Activated T-helper 1 cell treated with anti-CD3 and anti-CD28 coated beads, Interleukin-2, amount 50 U/mL, for 16 hours (primary cell): ENCODE measurements around the gene ELF2.
"Not testable (repeated sequence)": the region's sequence is repeated elsewhere in the genome, so short reads cannot be mapped to it uniquely, and the experiment has no call there.

ENCODE experiments used
- DNase-seq, 2 donors: peaks; one replicate each; pipeline ENCODE4 v3.0.0-alpha.2; 2020; ENCODE audit warnings: low read depth in 1 of 2, low spot score in 1 of 2

The ELF2 gene

DNA sequence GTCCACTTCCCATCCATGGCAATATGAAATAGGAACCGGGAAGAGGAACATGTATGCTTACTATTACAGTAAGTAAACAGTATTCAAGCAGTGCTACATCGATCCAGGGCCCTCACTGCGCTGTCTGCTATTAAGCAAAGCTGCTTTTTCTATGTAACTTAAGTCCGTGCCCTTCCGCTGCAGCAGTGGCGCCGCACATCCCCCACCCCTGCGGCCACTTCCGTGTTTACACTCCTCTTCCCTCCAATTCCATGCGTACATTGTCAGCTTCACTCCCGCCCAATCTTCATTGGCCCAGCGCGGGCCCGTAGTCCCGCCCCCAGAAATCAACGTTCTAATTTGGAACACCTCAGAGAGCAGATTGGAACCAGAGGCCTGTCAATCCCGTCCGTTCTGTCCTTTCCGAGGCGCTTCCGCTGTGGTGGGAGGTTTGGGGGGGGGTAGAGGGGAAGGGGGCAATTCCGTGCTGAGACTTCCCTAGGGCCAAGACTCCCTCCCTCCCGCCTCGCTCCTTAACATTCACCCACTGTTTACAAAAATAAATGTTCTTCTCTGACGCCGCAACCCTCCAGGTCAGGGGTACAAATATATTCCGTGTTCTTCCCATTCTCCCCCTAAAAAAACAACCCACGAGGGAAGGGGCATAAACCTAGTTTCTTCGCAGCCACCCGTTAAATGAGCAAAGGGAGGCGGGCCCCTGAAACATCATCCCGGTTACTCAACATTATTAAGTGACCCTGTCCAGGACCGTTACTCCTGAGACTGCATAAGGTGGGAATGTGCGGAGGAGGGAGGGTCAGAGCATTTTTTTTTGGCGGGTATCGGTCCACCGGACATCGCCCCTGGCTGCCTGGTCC lies 94.0 kb downstream of the ELF2 start:
- peak; percentile 76 to 82 for DNase-seq

GRCh38 chr4:139078926-139079325 lies 98.1 kb downstream of the ELF2 start:
- no peak for DNase-seq

- DNase-seq, result no peak
These were observed 99.3 kb downstream of the ELF2 start for GRCh38 chr4:139077567-139078355.

DNA sequence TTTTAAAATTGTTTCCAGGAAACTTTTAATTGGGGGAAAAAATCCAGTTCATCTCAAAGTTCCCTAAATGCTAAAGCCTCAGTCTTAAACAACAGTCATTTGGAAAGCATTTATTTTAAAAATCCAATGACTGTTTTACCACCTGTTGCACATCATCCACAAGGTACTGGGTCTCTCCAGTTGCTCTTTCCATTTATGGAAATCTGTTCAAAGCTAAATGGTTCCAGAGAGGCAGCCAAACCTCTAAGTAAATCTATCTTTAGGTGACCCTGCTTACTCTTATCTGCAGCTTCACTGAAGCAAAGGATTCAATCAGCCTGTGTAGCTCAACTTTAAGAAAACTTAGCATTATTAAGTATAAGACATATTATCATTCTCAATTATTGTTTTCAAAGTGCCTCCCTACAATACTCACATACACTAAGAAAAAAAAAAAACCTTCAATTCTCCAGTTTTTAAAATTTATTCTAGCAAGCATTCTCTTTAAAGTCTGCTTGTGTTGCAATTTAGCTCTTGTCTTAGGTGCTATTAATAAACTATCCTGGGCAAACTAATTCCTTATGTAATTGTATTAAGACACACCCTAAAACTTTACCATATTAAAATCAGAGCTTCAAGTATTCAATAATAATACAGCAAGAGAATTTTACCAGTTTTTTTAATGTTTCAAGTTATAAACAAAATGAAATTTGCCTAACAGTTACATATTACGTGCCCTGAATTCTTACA lies 100.8 kb downstream of the ELF2 start:
- no peak for DNase-seq

- DNase-seq, result no peak
These were observed 116.4 kb downstream of the ELF2 start for GRCh38 chr4:139060591-139060990.

- DNase-seq, result not testable (repeated sequence)
These were observed 118.0 kb downstream of the ELF2 start for GRCh38 chr4:139059026-139059425.

DNA sequence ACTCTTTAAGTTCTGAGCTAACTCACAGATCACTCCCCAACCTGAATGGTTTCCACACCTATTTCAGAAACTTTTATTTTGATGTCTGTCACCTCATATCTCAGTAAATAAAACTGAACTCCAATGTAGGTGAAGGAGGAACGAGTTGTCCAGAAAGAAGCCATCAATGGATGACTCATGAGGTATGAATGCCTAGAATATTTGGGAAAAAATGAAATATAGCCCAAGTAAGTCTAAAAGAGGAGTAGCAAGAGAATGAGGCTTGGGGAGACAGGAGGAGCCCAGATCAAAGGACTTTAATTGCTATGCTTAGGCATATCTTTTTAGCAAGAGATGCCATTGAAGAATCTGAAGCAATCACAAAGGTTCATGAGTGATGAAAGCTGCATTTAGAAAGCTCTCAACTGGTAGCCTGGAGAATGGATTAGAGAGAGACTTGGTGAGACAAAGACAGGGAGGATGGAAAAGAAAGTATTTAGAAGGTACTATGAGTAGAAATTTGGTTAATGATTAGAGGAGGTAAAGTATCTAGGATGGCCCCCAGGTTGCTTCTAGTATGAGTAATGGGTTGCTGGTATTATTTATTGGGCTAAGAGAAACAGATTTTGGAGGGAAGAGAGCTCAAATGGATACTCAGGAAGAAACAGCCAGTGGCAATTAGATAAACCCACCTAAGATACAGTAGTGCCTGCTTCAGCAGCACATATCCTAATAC lies 122.1 kb downstream of the ELF2 start:
- no peak for DNase-seq

DNA sequence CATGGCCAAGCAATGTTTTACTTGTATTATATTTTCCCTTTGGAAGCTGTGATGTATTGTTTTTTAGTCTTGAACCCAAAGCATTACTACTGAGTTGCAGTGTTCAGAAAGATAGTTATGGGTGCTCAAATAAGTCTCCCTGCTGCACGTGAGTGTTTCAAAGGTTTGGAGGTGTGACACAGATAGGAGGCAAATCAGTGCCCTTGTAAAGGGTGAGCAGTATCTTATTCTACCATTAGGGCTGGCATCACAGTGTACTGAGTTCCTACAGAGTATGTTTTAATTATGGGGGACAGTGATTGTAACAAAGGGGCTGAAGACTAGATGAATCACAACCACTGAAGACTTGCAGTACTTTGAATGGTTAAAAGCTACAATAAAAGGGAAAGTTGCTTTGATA lies 123.1 kb downstream of the ELF2 start:
- no peak for DNase-seq

DNA sequence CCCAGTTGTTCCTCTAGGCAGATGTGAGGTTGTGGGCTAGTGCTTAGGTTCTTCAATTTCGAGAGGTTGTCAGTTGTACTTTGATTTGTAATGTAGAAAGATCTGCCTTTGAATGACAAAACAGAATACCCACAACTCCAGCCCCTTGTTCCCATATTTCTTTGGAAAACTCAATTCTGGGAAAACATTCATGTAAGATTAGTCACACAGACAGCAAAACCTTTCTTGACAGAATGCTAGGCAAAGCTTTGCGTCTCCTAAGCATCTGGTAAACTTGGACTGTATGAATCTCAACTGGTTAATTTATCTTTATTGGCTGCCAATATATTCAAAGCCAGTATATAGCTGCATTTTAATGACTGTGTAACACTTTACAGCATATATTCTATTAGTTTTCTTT lies 126.6 kb downstream of the ELF2 start:
- DNase-seq, result no peak

DNA sequence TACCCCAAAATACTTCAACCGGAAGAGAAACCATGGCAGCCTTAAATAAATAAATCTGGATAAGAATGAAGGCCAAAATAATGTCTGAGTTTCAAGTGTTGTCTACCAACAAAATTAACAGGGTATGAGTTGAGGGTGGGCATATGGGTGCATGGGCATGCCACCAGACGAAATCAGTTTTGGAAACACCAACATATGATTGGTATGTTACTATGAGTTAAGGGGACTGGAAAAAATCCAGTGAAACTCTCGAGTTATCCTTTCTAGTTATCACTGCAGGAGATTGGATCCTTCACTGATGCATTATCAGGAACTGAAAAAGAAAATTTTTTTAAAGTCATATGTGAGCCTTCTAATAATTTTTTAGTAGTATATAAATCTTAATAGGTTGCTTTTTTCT lies 129.0 kb downstream of the ELF2 start:
- DNase-seq, result no peak

DNA sequence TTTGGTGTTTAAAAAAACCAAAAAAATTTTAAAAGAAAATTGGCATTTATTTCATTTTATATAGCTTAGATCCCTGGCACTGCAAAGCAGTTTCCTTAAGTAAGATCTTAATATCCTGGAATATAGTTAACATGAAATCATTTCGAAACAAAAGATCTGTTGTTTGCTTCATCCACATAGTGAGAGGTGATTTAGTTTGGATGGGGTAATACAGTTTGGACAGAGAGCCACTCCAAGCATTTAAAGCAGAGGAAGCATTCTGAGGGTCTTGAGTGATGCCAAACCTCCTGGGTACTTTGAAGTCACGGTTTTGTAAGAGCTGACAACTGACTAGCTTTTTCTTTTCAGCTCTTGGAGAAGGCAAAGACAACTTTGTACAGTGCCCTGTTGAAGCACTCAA lies 132.7 kb downstream of the ELF2 start:
- no peak for DNase-seq

DNA sequence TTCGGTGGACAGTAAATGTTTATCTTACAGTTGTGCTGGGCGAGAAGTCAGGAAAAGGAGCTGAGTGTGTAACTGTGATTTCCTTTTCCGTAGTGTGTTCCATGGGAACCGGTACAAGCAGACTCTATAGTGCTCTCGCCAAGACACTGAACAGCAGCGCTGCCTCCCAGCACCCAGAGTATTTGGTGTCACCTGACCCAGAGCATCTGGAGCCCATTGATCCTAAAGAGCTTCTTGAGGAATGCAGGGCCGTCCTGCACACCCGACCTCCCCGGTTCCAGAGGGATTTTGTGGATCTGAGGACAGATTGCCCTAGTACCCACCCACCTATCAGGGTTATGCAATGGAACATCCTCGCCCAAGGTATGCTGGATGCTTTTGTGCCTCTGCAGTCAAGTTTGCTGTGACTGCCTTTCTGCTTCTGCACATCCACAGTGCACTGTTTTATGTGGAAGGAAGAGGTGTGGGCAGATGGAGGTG lies 134.0 kb downstream of the ELF2 start:
- no peak for DNase-seq

- DNase-seq, result no peak
These were observed 138.1 kb downstream of the ELF2 start for GRCh38 chr4:139038874-139039443.

DNA sequence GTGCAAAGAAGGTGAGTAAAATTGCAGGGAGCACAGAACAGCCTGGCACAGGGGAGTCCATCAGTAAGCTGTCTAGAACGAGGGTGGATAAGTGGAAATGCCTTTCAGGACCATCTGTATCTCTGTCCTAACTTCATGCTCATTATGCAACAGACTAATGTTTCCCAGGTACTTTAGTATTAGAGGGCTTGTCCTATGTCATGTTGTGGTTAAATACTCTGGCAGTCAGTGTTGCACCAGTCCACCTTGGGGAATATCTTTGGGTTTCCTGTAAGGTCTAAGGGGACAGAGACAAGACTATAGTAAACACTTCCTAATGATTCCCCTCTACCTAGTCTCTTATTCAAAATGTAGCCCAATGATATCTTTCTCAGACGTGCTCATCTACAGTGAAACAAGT lies 140.1 kb downstream of the ELF2 start:
- no peak for DNase-seq

GRCh38 chr4:139035650-139036049 lies 141.4 kb downstream of the ELF2 start:
- no peak for DNase-seq

GRCh38 chr4:139030614-139031235 lies 146.3 kb downstream of the ELF2 start:
- peak; percentile 39 to 44 for DNase-seq

DNA sequence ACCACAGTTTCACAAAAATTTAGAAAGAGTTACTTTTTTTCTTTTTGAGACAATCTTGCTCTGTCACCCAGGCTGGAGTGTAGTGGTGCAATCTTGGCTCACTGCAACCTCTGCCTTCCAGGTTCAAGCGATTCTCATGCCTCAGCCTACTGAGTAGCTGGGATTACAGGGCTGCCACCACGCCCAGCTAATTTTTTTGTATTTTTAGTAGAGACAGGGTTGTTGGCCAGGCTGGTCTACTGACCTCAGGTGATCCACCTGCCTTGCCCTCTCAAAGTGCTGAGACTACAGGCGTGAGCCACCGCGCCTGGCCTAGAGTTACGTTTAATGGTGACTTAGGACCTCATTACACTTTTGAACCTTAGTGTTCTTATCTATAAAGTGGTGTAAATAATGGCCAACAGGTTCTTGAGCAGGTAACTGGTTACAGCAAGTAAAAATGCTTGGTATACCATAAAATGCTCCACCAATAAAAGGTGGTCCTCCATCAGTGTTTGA lies 147.1 kb downstream of the ELF2 start:
- not testable (repeated sequence) for DNase-seq

DNA sequence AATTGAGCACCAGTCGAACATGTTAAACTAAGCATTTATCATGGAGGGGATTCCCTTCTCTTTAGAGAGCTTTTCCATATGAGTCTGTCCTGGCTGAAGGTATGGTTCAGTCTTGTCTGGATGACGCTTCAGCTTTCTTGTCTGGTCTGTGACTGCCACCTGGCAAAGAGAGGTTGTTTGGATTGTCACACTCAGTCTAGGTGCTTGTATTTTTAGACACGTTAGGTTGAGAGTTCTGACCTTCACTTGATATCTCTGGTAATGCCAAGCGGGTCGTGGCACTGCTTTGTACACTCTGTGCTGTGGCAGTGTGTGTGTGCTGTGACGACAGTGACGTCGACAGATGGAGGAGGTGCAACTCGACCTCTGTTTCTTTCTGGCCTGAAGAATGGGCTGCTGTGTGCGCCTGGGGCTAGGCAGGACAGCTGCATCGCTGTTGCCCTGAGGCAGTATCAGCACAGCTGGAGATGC lies 148.8 kb downstream of the ELF2 start:
- no peak for DNase-seq

GRCh38 chr4:139027776-139028175 lies 149.2 kb downstream of the ELF2 start:
- no peak for DNase-seq

GRCh38 chr4:139025841-139026240 lies 151.2 kb downstream of the ELF2 start:
- DNase-seq, result no peak
